Panc1 (cell line): ENCODE measurements around the gene TMEM203. TPM values are rescaled to one million over a fixed set of nuclear protein-coding genes. Genes with fewer than 3 reads are reported as not detected.

Experiments
- ATAC-seq: fragments of 200-7000 bp; cut with Tn5 transposase; 2 replicates; pipeline ENCODE4 v1.9.1; 2020; ENCODE audit warnings: mild to moderate bottlenecking, moderate library complexity
- BruUV-seq: library from RNA; stranded (reverse); fragments of 400-500 nt; replicated peaks from 2 replicates; lab custom pipeline; 2021; lab: Mats Ljungman, UMichigan
- CTCF ChIA-PET: fragments of 300-600 bp; sonication (Branson Sonifier 250); formaldehyde crosslinking; loops from one replicate; lab custom pipeline; 2022; ENCODE audit warnings: antibody characterized with exemption; lab: Charles Lee
- POLR2A ChIA-PET: fragments of 300-600 bp; sonication (Branson Sonifier 250); formaldehyde crosslinking; loops from one replicate; lab custom pipeline; 2022; ENCODE audit warnings: antibody characterized with exemption; lab: Charles Lee
- DNase-seq: peaks from one replicate; pipeline ENCODE4 v3.0.0-alpha.2; 2010; ENCODE audit warnings: low read depth, low spot score
- H3K27ac ChIP-seq: 2 replicates; pipeline ENCODE4 v1.5.1; 2011; ENCODE audit warnings: mild to moderate bottlenecking, low read length, inconsistent platforms
- H3K27me3 ChIP-seq: fragments of 200-500 bp; sonication (Bioruptor generic); 2 replicates; pipeline ENCODE4 v1.6.0; 2014; ENCODE audit warnings: low read length, inconsistent platforms; ENCODE audit not compliant: control insufficient read depth, insufficient read depth
- H3K36me3 ChIP-seq: fragments of 200-500 bp; sonication (Bioruptor generic); 2 replicates; pipeline ENCODE4 v1.5.1; 2014; ENCODE audit warnings: inconsistent platforms, mild to moderate bottlenecking, low read length, moderate library complexity; ENCODE audit not compliant: control insufficient read depth, insufficient read depth
- H3K4me1 ChIP-seq: 2 replicates; pipeline ENCODE4 v1.5.1; 2011; ENCODE audit warnings: inconsistent platforms, mild to moderate bottlenecking, low read length, moderate library complexity; ENCODE audit not compliant: control insufficient read depth, insufficient read depth
- H3K4me3 ChIP-seq, 2 experiments: 2 replicates each; pipeline ENCODE4 v1.5.1; 2011 to 2012; ENCODE audit warnings: low read depth in 2 of 2, low read length in 2 of 2, mild to moderate bottlenecking in 2 of 2, inconsistent platforms in 1 of 2, moderate library complexity in 1 of 2
- H3K9me3 ChIP-seq: fragments of 200-500 bp; sonication (Bioruptor generic); 2 replicates; pipeline ENCODE4 v1.5.1; 2014; ENCODE audit warnings: low read depth, mild to moderate bottlenecking, inconsistent platforms, low read length, moderate library complexity; ENCODE audit not compliant: control insufficient read depth, insufficient read depth
- POLR2AphosphoS5 ChIP-seq: IDR thresholded peaks from 2 replicates; pipeline ENCODE4 v1.6.1; 2012; ENCODE audit warnings: mild to moderate bottlenecking, low read depth, low read length, moderate library complexity
- SIN3A ChIP-seq: IDR thresholded peaks from 2 replicates; pipeline ENCODE4 v1.6.1; 2012; ENCODE audit warnings: low read depth, mild to moderate bottlenecking, low read length, moderate library complexity, borderline replicate concordance; ENCODE audit not compliant: insufficient read depth
- TCF7L2 ChIP-seq: IDR thresholded peaks from 2 replicates; pipeline ENCODE4 v1.6.1; 2011; ENCODE audit warnings: mild to moderate bottlenecking, low read depth, low read length, inconsistent platforms
- in situ Hi-C: cut with HindIII; loops from 2 replicates; pipeline ENCODE4 v1.10.0; 2016; ENCODE audit warnings: low sequenced_read_pairs, low pct_unique_long_range_greater_than_20kb
- intact Hi-C: fragments of 100-400 bp; cut with micrococcal nuclease; formaldehyde crosslinking; loops from one replicate; pipeline ENCODE4 v1.10.0; 2022; ENCODE audit not compliant: unreplicated experiment
- total RNA-seq: library from RNA; stranded (reverse); gene quantifications from one replicate; pipeline ENCODE4 v1.2.1, GENCODE V29; 2021; ENCODE audit not compliant: unreplicated experiment
- TF ChIP-seq, protein P1 (sequence below): fragments of 450-650 bp; IDR thresholded peaks from 2 replicates; pipeline ENCODE4 v1.5.1; 2017; ENCODE audit warnings: mild to moderate bottlenecking
- TF ChIP-seq, protein P2 (sequence below), 2 experiments: IDR thresholded peaks; 2 replicates each; pipeline ENCODE4 v1.6.1; 2011 to 2012; ENCODE audit warnings: low read depth in 2 of 2, control low read depth in 1 of 2, low read length in 1 of 2, mild to moderate bottlenecking in 1 of 2, moderate library complexity in 1 of 2; ENCODE audit not compliant: insufficient read depth in 1 of 2

The TMEM203 gene
- total RNA-seq, 1 experiment from 2014 or later, result 25.4 TPM

- CTCF ChIA-PET, result interaction anchor here (0.6 to 1.3 kb wide), 3 partner anchors 14 to 23 kb away, joined by 4 to 7 read pairs (median 5); no protein-coding TSS in a partner anchor
- ATAC-seq, result no peak
These were observed 38.1 kb downstream of the TMEM203 start for GRCh38 chr9:137167277-137167746.

GRCh38 chr9:137166380-137167229 is 38.8 kb downstream of the TMEM203 start:
- H3K27ac ChIP-seq, result no peak overlapping the region
- no peaks in the 10 kb centered on the region for H3K27me3 ChIP-seq
- no peak overlapping the region for H3K4me3 ChIP-seq
- intact Hi-C loops, result no loop called here
- no TSS peak for BruUV-seq
- no peaks in the 10 kb centered on the region for H3K36me3 ChIP-seq
- TF ChIP-seq, protein P1, sequence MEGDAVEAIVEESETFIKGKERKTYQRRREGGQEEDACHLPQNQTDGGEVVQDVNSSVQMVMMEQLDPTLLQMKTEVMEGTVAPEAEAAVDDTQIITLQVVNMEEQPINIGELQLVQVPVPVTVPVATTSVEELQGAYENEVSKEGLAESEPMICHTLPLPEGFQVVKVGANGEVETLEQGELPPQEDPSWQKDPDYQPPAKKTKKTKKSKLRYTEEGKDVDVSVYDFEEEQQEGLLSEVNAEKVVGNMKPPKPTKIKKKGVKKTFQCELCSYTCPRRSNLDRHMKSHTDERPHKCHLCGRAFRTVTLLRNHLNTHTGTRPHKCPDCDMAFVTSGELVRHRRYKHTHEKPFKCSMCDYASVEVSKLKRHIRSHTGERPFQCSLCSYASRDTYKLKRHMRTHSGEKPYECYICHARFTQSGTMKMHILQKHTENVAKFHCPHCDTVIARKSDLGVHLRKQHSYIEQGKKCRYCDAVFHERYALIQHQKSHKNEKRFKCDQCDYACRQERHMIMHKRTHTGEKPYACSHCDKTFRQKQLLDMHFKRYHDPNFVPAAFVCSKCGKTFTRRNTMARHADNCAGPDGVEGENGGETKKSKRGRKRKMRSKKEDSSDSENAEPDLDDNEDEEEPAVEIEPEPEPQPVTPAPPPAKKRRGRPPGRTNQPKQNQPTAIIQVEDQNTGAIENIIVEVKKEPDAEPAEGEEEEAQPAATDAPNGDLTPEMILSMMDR, result no peak
- no peak for TF ChIP-seq TCF7L2
- TF ChIP-seq SIN3A, result no peak
- TF ChIP-seq POLR2AphosphoS5, result no peak
- TF ChIP-seq, protein P2, sequence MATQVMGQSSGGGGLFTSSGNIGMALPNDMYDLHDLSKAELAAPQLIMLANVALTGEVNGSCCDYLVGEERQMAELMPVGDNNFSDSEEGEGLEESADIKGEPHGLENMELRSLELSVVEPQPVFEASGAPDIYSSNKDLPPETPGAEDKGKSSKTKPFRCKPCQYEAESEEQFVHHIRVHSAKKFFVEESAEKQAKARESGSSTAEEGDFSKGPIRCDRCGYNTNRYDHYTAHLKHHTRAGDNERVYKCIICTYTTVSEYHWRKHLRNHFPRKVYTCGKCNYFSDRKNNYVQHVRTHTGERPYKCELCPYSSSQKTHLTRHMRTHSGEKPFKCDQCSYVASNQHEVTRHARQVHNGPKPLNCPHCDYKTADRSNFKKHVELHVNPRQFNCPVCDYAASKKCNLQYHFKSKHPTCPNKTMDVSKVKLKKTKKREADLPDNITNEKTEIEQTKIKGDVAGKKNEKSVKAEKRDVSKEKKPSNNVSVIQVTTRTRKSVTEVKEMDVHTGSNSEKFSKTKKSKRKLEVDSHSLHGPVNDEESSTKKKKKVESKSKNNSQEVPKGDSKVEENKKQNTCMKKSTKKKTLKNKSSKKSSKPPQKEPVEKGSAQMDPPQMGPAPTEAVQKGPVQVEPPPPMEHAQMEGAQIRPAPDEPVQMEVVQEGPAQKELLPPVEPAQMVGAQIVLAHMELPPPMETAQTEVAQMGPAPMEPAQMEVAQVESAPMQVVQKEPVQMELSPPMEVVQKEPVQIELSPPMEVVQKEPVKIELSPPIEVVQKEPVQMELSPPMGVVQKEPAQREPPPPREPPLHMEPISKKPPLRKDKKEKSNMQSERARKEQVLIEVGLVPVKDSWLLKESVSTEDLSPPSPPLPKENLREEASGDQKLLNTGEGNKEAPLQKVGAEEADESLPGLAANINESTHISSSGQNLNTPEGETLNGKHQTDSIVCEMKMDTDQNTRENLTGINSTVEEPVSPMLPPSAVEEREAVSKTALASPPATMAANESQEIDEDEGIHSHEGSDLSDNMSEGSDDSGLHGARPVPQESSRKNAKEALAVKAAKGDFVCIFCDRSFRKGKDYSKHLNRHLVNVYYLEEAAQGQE (IDR thresholded peaks at IDR 0.05; ENCODE audit: insufficient read depth in 1 of 2, low read depth in 2 of 2, low read length in 1 of 2), result no peak
- H3K4me1 ChIP-seq, result peaks cover 6% of the 10 kb centered on the region
- ATAC-seq (no peak), DNase-seq (no peak)
- in situ Hi-C loops, result no loop called here
- ChIA-PET POLR2A (no interaction called here), CTCF (interaction anchor here (0.6 to 1.3 kb wide), 3 partner anchors 14 to 24 kb away, joined by 4 to 7 read pairs (median 5); no protein-coding TSS in a partner anchor)
- H3K9me3 ChIP-seq, result no peaks in the 10 kb centered on the region

More at GRCh38 chr9:137167277-137167746, 38.1 kb downstream of the TMEM203 start:
- intact Hi-C loops, result no loop called here
- POLR2A ChIA-PET, result no interaction called here
- TF ChIP-seq SIN3A, result no peak
- no peak for TF ChIP-seq TCF7L2
- TF ChIP-seq, protein P2 (IDR thresholded peaks at IDR 0.05; ENCODE audit: insufficient read depth in 1 of 2, low read depth in 2 of 2, low read length in 1 of 2), result no peak
- TF ChIP-seq POLR2AphosphoS5, result no peak
- TF ChIP-seq, protein P1, result no peak
- no peaks in the 10 kb centered on the region for H3K9me3 ChIP-seq
- DNase-seq, result no peak
- no peaks in the 10 kb centered on the region for H3K27me3 ChIP-seq
- no peak overlapping the region for H3K27ac ChIP-seq
- peaks cover 6% of the 10 kb centered on the region for H3K4me1 ChIP-seq
- H3K36me3 ChIP-seq, result no peaks in the 10 kb centered on the region
- in situ Hi-C loops, result no loop called here
- BruUV-seq, result no TSS peak
- peak overlapping the region; percentile 27 to 37; a peak in 3 of 4 replicates for H3K4me3 ChIP-seq
